Suprapubic skin (tissue), 4 donors: ENCODE data around the gene MIA2.

ENCODE experiments used
- EP300 ChIP-seq: sonication (generic); formaldehyde crosslinking; IDR thresholded peaks from one replicate; pipeline ENCODE4 v1.6.1; 2017; ENCODE audit warnings: antibody characterized with exemption
- POLR2A ChIP-seq, 2 donors: fragments of 450-650 bp; IDR thresholded peaks; one replicate each; pipeline ENCODE4 v1.6.1; 2017; ENCODE audit warnings: antibody characterized with exemption in 2 of 2, mild to moderate bottlenecking in 2 of 2, moderate library complexity in 2 of 2
- POLR2AphosphoS5 ChIP-seq, 3 donors: sonication (generic); formaldehyde crosslinking; IDR thresholded peaks; one replicate each; pipeline ENCODE4 v1.6.1; 2017; ENCODE audit warnings: antibody characterized with exemption in 3 of 3
- TF ChIP-seq, protein P1 (sequence below), 2 donors: fragments of 200-600 bp in 1 of 2; fragments of 450-650 bp in 1 of 2; sonication (generic) in 1 of 2; IDR thresholded peaks; one replicate each; pipeline ENCODE4 v1.5.1; 2016 to 2019; ENCODE audit warnings: antibody characterized with exemption in 2 of 2, mild to moderate bottlenecking in 1 of 2, moderate library complexity in 1 of 2

DNA sequence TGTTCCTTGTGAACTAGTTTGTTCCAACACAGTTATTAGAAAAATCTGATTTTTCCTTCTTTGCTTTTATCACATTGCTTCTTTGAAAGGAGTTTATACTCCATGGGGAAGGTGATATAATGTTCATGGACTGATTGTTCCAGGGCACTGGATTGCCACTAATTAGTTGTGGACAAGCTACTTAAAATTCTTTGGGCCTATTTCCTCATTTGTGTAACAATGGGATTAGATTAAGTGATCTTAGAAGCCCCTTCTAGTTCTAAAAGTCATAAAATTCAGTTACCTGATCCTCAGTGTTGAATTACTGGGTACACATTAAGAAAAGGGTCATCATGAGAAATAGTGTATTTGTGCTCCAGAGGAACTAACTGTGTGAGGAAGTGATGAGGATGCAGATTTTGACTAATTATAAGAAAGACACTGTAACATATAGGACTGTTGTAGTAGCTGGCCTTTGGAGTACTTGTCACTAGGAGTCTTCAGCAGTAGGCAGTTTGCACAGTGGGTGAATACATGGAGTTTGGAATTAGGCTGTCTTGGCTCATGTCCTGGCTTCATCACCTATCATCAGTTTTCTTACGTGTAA lies 82.2 kb downstream of the MIA2 start:
- TF ChIP-seq, protein P1, sequence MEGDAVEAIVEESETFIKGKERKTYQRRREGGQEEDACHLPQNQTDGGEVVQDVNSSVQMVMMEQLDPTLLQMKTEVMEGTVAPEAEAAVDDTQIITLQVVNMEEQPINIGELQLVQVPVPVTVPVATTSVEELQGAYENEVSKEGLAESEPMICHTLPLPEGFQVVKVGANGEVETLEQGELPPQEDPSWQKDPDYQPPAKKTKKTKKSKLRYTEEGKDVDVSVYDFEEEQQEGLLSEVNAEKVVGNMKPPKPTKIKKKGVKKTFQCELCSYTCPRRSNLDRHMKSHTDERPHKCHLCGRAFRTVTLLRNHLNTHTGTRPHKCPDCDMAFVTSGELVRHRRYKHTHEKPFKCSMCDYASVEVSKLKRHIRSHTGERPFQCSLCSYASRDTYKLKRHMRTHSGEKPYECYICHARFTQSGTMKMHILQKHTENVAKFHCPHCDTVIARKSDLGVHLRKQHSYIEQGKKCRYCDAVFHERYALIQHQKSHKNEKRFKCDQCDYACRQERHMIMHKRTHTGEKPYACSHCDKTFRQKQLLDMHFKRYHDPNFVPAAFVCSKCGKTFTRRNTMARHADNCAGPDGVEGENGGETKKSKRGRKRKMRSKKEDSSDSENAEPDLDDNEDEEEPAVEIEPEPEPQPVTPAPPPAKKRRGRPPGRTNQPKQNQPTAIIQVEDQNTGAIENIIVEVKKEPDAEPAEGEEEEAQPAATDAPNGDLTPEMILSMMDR (IDR thresholded peaks at IDR 0.05) = no peak
- TF ChIP-seq POLR2A (IDR thresholded peaks at IDR 0.05) (no peak), EP300 (no peak), POLR2AphosphoS5 (IDR thresholded peaks at IDR 0.05) (no peak)
